B cell (primary cell): ENCODE measurements around the gene MAN1A1. TPM values are rescaled to one million over a fixed set of nuclear protein-coding genes. Genes with fewer than 3 reads are reported as not detected.

Experiments
- ATAC-seq: fragments of 200-7000 bp; cut with Tn5 transposase; one replicate; pipeline ENCODE4 v1.10.0; 2021; ENCODE audit warnings: low read depth, mild to moderate bottlenecking, moderate number of reproducible peaks, moderate library complexity
- CTCF ChIA-PET: fragments of 350-600 bp; sonication (Branson Sonifier 250); formaldehyde crosslinking; loops from one replicate; lab custom pipeline; 2021; ENCODE audit warnings: antibody characterized with exemption, inconsistent platforms; lab: Charles Lee
- POLR2A ChIA-PET: fragments of 350-600 bp; sonication (Branson Sonifier 250); formaldehyde crosslinking; loops from one replicate; lab custom pipeline; 2021; ENCODE audit warnings: antibody characterized with exemption; lab: Charles Lee
- DNase-seq: peaks from one replicate; pipeline ENCODE4 v3.0.0; 2013
- H2AFZ ChIP-seq: 2 replicates; pipeline ENCODE4 v1.6.1; 2012; ENCODE audit warnings: mild to moderate bottlenecking, low read depth, low read length; ENCODE audit not compliant: insufficient read depth, poor library complexity, severe bottlenecking
- H3K27ac ChIP-seq, 2 donors: 1 replicate in 1 of 2; 2 replicates in 1 of 2; pipeline ENCODE4 v1.5.1; 2012 to 2013; ENCODE audit warnings: low read length in 2 of 2, mild to moderate bottlenecking in 2 of 2, moderate library complexity in 1 of 2
- H3K27me3 ChIP-seq, 4 experiments: fragments of 200-600 bp in 1 of 4; sonication (generic) in 1 of 4; replicated peaks in 1 of 4; 1 replicate in 2 of 4; 2 replicates in 2 of 4; pipeline versions ENCODE4 v1.6.1 to v1.7.0; 2013 to 2016; ENCODE audit warnings: low read length in 3 of 4, mild to moderate bottlenecking in 2 of 4, mixed read lengths in 1 of 4, moderate library complexity in 1 of 4; ENCODE audit not compliant: insufficient read depth in 4 of 4, control insufficient read depth in 3 of 4; ENCODE audit errors: control extremely low read depth in 1 of 4
- H3K36me3 ChIP-seq, 2 experiments: replicated peaks in 1 of 2; 1 replicate in 1 of 2; 2 replicates in 1 of 2; pipeline versions ENCODE4 v1.6.1 to v1.7.1; 2013; ENCODE audit warnings: low read length in 1 of 2; ENCODE audit not compliant: insufficient read depth in 2 of 2, control insufficient read depth in 1 of 2; ENCODE audit errors: control extremely low read depth in 1 of 2, extremely low read depth in 1 of 2
- H3K4me1 ChIP-seq, 2 donors: fragments of 200-600 bp in 1 of 2; sonication (generic) in 1 of 2; 1 replicate in 1 of 2; 2 replicates in 1 of 2; pipeline versions ENCODE4 v1.5.1 to v1.6.1; 2013 to 2017; ENCODE audit warnings: low read length in 2 of 2; ENCODE audit not compliant: control insufficient read depth in 2 of 2, insufficient read depth in 2 of 2
- H3K4me2 ChIP-seq: replicated peaks from 2 replicates; pipeline ENCODE3; 2012; ENCODE audit warnings: mild to moderate bottlenecking, low read depth, low read length; ENCODE audit not compliant: poor library complexity, severe bottlenecking
- H3K4me3 ChIP-seq, 5 experiments: fragments of 200-600 bp in 1 of 5; sonication (generic) in 1 of 5; 1 replicate in 3 of 5; 2 replicates in 2 of 5; pipeline versions ENCODE4 v1.5.1 to v1.7.0; 2011 to 2016; ENCODE audit warnings: low read length in 4 of 5, mild to moderate bottlenecking in 4 of 5, low read depth in 2 of 5, control low read depth in 1 of 5, moderate library complexity in 1 of 5; ENCODE audit not compliant: insufficient read depth in 1 of 5; ENCODE audit errors: control extremely low read depth in 1 of 5, extremely low read depth in 1 of 5
- H3K79me2 ChIP-seq: fragments of 200-600 bp; sonication (generic); one replicate; pipeline ENCODE4 v1.6.0; 2016; ENCODE audit warnings: low read length; ENCODE audit not compliant: control insufficient read depth, insufficient read depth
- H3K9ac ChIP-seq: fragments of 200-600 bp; sonication (generic); 2 replicates; pipeline ENCODE4 v1.6.1; 2017; ENCODE audit warnings: mild to moderate bottlenecking, low read length, moderate library complexity
- H3K9me3 ChIP-seq, 3 donors: one replicate each; pipeline versions ENCODE4 v1.6.1 to v1.7.1; 2013; ENCODE audit warnings: low read length in 2 of 3; ENCODE audit not compliant: control insufficient read depth in 2 of 3, insufficient read depth in 1 of 3; ENCODE audit errors: control extremely low read depth in 1 of 3
- H4K20me1 ChIP-seq: 2 replicates; pipeline ENCODE4 v1.6.0; 2012; ENCODE audit warnings: mild to moderate bottlenecking, low read length; ENCODE audit not compliant: insufficient read depth, control insufficient read depth, poor library complexity, severe bottlenecking
- H3K27ac Mint-ChIP-seq: one replicate; pipeline ENCODE4 v1.8.0; 2021; ENCODE audit warnings: mixed read lengths
- H3K27me3 Mint-ChIP-seq: one replicate; pipeline ENCODE4 v1.8.0; 2021; ENCODE audit warnings: mixed read lengths
- H3K4me1 Mint-ChIP-seq: one replicate; pipeline ENCODE4 v1.8.0; 2021; ENCODE audit warnings: mixed read lengths
- H3K4me3 Mint-ChIP-seq: one replicate; pipeline ENCODE4 v1.8.0; 2021; ENCODE audit warnings: mixed read lengths
- H3K9me3 Mint-ChIP-seq: one replicate; pipeline ENCODE4 v1.8.0; 2022; ENCODE audit warnings: mixed read lengths; ENCODE audit not compliant: insufficient read depth
- CTCF ChIP-seq: fragments of 200-600 bp; IDR thresholded peaks from one replicate; pipeline ENCODE4 v1.8.0; 2022; ENCODE audit warnings: antibody characterized with exemption, mild to moderate bottlenecking
- EZH2 ChIP-seq: IDR thresholded peaks from 2 replicates; pipeline ENCODE4 v1.6.1; 2012; ENCODE audit warnings: borderline replicate concordance, low read depth, mild to moderate bottlenecking, moderate library complexity, low read length; ENCODE audit not compliant: insufficient read depth, poor library complexity, severe bottlenecking
- WGBS: methylation state at CpG from one replicate; pipeline ENCODE4 v1.1.5; 2013; ENCODE audit warnings: missing lambda C conversion rate; ENCODE audit not compliant: insufficient coverage; 5-methylcytosine and 5-hydroxymethylcytosine counted together
- intact Hi-C: fragments of 100-400 bp; cut with micrococcal nuclease; formaldehyde crosslinking; loops from one replicate; pipeline ENCODE4 v1.10.0; 2022
- polyA plus RNA-seq: library from polyadenylated mRNA; depleted of rRNA; stranded (reverse); fragments of >200 nt; gene quantifications from 2 replicates; pipeline ENCODE4 v1.2.3, GENCODE V29; 2012
- total RNA-seq, 2 donors: library from RNA; stranded (reverse); fragments of 120-200 nt in 1 of 2; gene quantifications; 1 replicate in 1 of 2; 2 replicates in 1 of 2; pipeline versions ENCODE4 v1.2.3 to v1.2.4, GENCODE V29; 2013 to 2022

Gene MAN1A1
- total and polyA plus RNA-seq, 2 donors (not counting 1 experiment from before 2014, with no cell fraction given), result 5.1 to 31.7 TPM

GRCh38 chr6:119323931-119324330 lies 25.6 kb downstream of the MAN1A1 start:
- Mint-ChIP-seq H3K27me3 (no peaks in the 10 kb centered on the region), H3K4me1 (no peaks in the 10 kb centered on the region), H3K27ac (no peak overlapping the region), H3K4me3 (no peak overlapping the region), H3K9me3 (no peaks in the 10 kb centered on the region)
- no peak overlapping the region for H3K9ac ChIP-seq
- ATAC-seq, result no peak
- intact Hi-C loops, result no loop called here
- H3K9me3 ChIP-seq, result no peaks in the 10 kb centered on the region
- no peak for TF ChIP-seq EZH2
- TF ChIP-seq CTCF, result no peak
- no peaks in the 10 kb centered on the region for H3K36me3 ChIP-seq
- no peak for DNase-seq
- POLR2A ChIA-PET, result no interaction called here
- no peaks in the 10 kb centered on the region for H4K20me1 ChIP-seq
- H3K79me2 ChIP-seq, result peaks cover 69% of the 10 kb centered on the region
- H3K4me3 ChIP-seq, result no peak overlapping the region
- CTCF ChIA-PET, result no interaction called here
- no peaks in the 10 kb centered on the region for H3K4me1 ChIP-seq
- H2AFZ ChIP-seq, result no peak overlapping the region
- no peaks in the 10 kb centered on the region for H3K27me3 ChIP-seq
- no peak overlapping the region for H3K4me2 ChIP-seq
- WGBS, result no CpG with 5 or more reads among the region's 1 CpG
- no peak overlapping the region for H3K27ac ChIP-seq

DNA sequence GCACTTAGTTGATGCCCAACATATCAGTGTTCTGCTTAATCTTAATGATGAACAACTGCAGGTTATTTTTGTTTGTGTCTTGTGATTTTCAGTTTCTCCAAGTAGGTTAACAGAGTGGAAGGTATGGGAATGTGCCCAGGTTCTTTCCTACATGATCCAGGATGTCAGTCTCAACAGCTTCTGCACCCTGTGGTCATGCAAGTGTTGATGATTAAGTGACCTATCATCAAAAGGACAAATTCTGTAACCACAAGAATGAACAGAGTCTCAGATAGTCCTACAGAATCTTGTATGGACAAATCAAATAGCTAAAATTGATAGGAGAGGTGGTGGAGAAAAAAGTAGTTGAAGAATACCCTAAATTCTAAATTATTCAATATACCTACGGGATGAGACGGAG lies 26.1 kb downstream of the MAN1A1 start:
- ATAC-seq, result no peak
- Histone ChIP-seq H3K36me3 (no peaks in the 10 kb centered on the region), H3K79me2 (peaks cover 69% of the 10 kb centered on the region), H3K4me1 (no peaks in the 10 kb centered on the region), H3K9me3 (no peaks in the 10 kb centered on the region), H3K4me2 (no peak overlapping the region), H3K27me3 (no peaks in the 10 kb centered on the region), H3K27ac (no peak overlapping the region), H3K9ac (no peak overlapping the region), H4K20me1 (no peaks in the 10 kb centered on the region), H3K4me3 (no peak overlapping the region), H2AFZ (no peak overlapping the region)
- intact Hi-C loops, result no loop called here
- no peak overlapping the region for H3K4me3 Mint-ChIP-seq
- H3K9me3 Mint-ChIP-seq, result no peaks in the 10 kb centered on the region
- H3K27me3 Mint-ChIP-seq, result no peaks in the 10 kb centered on the region
- WGBS, result no CpG with 5 or more reads among the region's 2 CpGs
- H3K4me1 Mint-ChIP-seq, result no peaks in the 10 kb centered on the region
- TF ChIP-seq EZH2 (no peak), CTCF (no peak)
- ChIA-PET POLR2A (no interaction called here), CTCF (no interaction called here)
- H3K27ac Mint-ChIP-seq, result no peak overlapping the region
- no peak for DNase-seq
